ENCODE results near the gene CDKN2D. TPM values are rescaled to one million over a fixed set of nuclear protein-coding genes. Genes with fewer than 3 reads are reported as not detected.
A peak's percentile ranks its signal among the peaks of the same experiment; 100 is the strongest.

CDKN2D gene
- total and polyA plus RNA-seq, 2 of the 13 experiments (the other 11 are each of a cell fraction or from before 2014, with no cell fraction given), result 5.4 to 8.6 TPM

- TF ChIP-seq RXRB (CRISPR knock-in tag; IDR thresholded peaks at IDR 0.05; ENCODE audit: borderline replicate concordance) (no peak), STAT5B (CRISPR knock-in tag; IDR thresholded peaks at IDR 0.05) (no peak), RFXANK (CRISPR knock-in tag; IDR thresholded peaks at IDR 0.05) (no peak), TRIM24 (CRISPR knock-in tag; IDR thresholded peaks at IDR 0.05) (no peak), USF2 (IDR thresholded peaks at IDR 0.05; ENCODE audit: low read depth, low read length) (no peak), USF2 (CRISPR knock-in tag; IDR thresholded peaks at IDR 0.05; ENCODE audit: borderline replicate concordance) (no peak), NFE2L1 (CRISPR knock-in tag; IDR thresholded peaks at IDR 0.05; ENCODE audit: borderline replicate concordance) (no peak), MBD4 (IDR thresholded peaks at IDR 0.05; ENCODE audit: borderline replicate concordance, low read length) (no peak), HMGXB4 (CRISPR knock-in tag; IDR thresholded peaks at IDR 0.05; ENCODE audit: borderline replicate concordance in 1 of 2, low read depth in 1 of 2) (0 out of 4 replicates have a peak, but pooled peaks of 1 of the 2 experiments have one; percentile 9), TEAD2 (CRISPR knock-in tag; IDR thresholded peaks at IDR 0.05) (no peak), KAT2B (IDR thresholded peaks at IDR 0.05; ENCODE audit: borderline replicate concordance, low read depth, low read length) (no peak), UBTF (CRISPR knock-in tag; IDR thresholded peaks at IDR 0.05) (no peak), PTBP1 (IDR thresholded peaks at IDR 0.05; ENCODE audit: low read depth, low read length, poor library complexity, severe bottlenecking) (peak; percentile 15), ZMYM2 (CRISPR knock-in tag; IDR thresholded peaks at IDR 0.05) (no peak), ZNF510 (CRISPR knock-in tag; IDR thresholded peaks at IDR 0.05; ENCODE audit: low read depth) (no peak), ZBTB4 (CRISPR knock-in tag; IDR thresholded peaks at IDR 0.05; ENCODE audit: borderline replicate concordance) (peak; percentile 7; the same call in 1 of the 2 replicates), SRY (CRISPR knock-in tag; IDR thresholded peaks at IDR 0.05) (no peak), MTERF4 (CRISPR knock-in tag; IDR thresholded peaks at IDR 0.05) (peak; percentile 37), SMAD9 (CRISPR knock-in tag; IDR thresholded peaks at IDR 0.05) (no peak)
Observed at GRCh38 chr19:10565028-10565566, 3.7 kb downstream of the CDKN2D start (continued).

All from HepG2 (cell line).